HG03575 (cell line): ENCODE results near the gene WWC2.

Experiments used
- ATAC-seq: cut with Tn5 transposase; IDR thresholded peaks from one replicate; pipeline ENCODE4 v1.9.1; 2021; ENCODE audit not compliant: unreplicated experiment, insufficient number of reproducible peaks, low FRiP score; ENCODE audit errors: extremely low read depth

Gene WWC2

GRCh38 chr4:183355405-183355804, 256.3 kb downstream of the WWC2 start:
- ATAC-seq, result no peak

- no peak for ATAC-seq
Measured at GRCh38 chr4:183356173-183356830, 257.2 kb downstream of the WWC2 start.

DNA sequence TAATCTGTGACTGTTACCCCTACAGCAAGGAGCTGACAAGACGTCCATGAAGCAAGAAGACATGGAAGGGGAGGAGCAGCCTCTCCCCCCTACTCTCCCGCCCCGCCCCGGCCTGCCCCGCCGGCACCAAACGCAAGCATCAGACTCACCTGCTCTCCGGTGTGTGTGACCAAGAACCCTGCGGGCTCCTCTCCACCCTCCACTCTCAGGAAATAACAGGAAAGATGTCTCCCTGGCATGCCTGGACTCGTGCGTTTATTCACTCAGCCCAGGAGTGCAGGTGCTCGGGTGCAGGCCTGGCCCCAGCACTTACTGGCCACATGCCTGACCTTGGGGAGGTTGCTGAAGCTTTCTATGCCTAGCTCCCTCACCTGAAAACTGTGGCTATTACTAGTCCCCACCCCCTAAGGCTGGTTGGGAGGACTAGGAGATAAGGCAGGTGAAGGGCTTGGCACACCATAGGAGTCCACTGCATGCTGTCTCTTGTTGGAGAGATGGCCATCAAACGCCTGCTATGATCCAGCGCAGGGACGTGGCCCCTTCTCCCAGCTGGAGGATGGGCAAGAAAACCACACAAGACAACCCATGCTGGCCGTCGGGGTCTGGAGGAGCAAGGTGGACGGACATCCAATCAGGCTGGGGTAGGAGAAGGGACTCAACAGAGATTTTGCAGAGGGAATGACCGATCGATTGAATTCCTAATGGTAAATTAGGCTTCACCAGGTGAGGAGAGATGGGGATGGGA, 258.0 kb downstream of the WWC2 start:
- ATAC-seq, result no peak

GRCh38 chr4:183358215-183358755, 259.2 kb downstream of the WWC2 start:
- no peak for ATAC-seq

GRCh38 chr4:183360161-183360919, 261.3 kb downstream of the WWC2 start:
- no peak for ATAC-seq

- ATAC-seq, result no peak
Measured at GRCh38 chr4:183362036-183362435, 263.0 kb downstream of the WWC2 start.

GRCh38 chr4:183362916-183363542, 264.0 kb downstream of the WWC2 start:
- ATAC-seq, result no peak

GRCh38 chr4:183364025-183364424, 265.0 kb downstream of the WWC2 start:
- no peak for ATAC-seq

GRCh38 chr4:183366206-183366835, 267.3 kb downstream of the WWC2 start:
- ATAC-seq, result no peak

DNA sequence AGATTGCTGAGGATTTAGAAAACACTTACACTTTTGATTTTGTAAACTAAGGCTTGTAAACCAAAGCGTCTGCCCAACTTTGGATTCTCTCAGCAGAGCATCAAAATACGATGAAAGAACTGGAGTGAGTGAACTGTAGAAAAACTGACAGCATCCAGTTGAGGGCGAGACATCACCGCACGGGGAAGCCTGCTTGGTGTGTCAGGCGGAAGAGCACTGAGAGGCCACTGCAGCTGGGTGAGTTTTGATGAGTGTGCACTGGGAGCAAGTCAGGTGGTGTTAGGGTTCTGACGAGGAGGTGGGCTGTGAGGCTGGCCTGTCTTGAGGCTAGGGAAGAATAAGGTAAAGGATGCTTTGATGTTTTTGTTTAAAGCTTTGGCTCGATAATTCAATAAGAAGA, 270.0 kb downstream of the WWC2 start:
- ATAC-seq, result no peak
